Activated T-cell treated with anti-CD3 and anti-CD28 coated beads, Interleukin-2, amount 50 U/mL, for 72 hours (primary cell): ENCODE data around the gene COX20. TPM values are rescaled to one million over a fixed set of nuclear protein-coding genes. Genes with fewer than 3 reads are reported as not detected.
"Not testable (repeated sequence)": the region's sequence is repeated elsewhere in the genome, so short reads cannot be mapped to it uniquely, and the experiment has no call there.

Experiments used
- ATAC-seq, 2 donors: fragments of 150-1000 bp; cut with Tn5 transposase; replicated peaks in 1 of 2; 2 replicates each; pipeline ENCODE4 v1.10.0; 2021; ENCODE audit warnings: moderate library complexity in 2 of 2, mild to moderate bottlenecking in 1 of 2
- DNase-seq, 2 donors: peaks; one replicate each; pipeline ENCODE4 v3.0.0; 2021 to 2022; ENCODE audit warnings: mixed read lengths in 1 of 2
- H3K27ac Mint-ChIP-seq: one replicate; pipeline ENCODE4 v1.8.0; 2022; ENCODE audit warnings: mild to moderate bottlenecking, moderate library complexity, mixed read lengths
- H3K27me3 Mint-ChIP-seq: one replicate; pipeline ENCODE4 v1.8.0; 2022; ENCODE audit warnings: low read depth, mixed read lengths
- H3K36me3 Mint-ChIP-seq, 2 donors: one replicate each; pipeline ENCODE4 v1.8.0; 2022; ENCODE audit warnings: mixed read lengths in 2 of 2, mild to moderate bottlenecking in 1 of 2; ENCODE audit not compliant: insufficient read depth in 2 of 2
- H3K4me1 Mint-ChIP-seq: one replicate; pipeline ENCODE4 v1.8.0; 2022; ENCODE audit warnings: low read depth, mixed read lengths
- H3K4me3 Mint-ChIP-seq, 2 donors: one replicate each; pipeline ENCODE4 v1.8.0; 2022; ENCODE audit warnings: mild to moderate bottlenecking in 2 of 2, mixed read lengths in 2 of 2, moderate library complexity in 2 of 2
- H3K9me3 Mint-ChIP-seq, 2 donors: one replicate each; pipeline ENCODE4 v1.8.0; 2022; ENCODE audit warnings: mixed read lengths in 2 of 2
- total RNA-seq, 2 donors: library from RNA; stranded (reverse); gene quantifications; one replicate each; pipeline ENCODE4 v1.2.3, GENCODE V29; 2022

COX20 gene, protein sequence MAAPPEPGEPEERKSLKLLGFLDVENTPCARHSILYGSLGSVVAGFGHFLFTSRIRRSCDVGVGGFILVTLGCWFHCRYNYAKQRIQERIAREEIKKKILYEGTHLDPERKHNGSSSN
- total RNA-seq = 10 to 100 TPM in 1 of 2 donors, 1 to 10 TPM in 1; 9.8 to 12.1 TPM

DNA sequence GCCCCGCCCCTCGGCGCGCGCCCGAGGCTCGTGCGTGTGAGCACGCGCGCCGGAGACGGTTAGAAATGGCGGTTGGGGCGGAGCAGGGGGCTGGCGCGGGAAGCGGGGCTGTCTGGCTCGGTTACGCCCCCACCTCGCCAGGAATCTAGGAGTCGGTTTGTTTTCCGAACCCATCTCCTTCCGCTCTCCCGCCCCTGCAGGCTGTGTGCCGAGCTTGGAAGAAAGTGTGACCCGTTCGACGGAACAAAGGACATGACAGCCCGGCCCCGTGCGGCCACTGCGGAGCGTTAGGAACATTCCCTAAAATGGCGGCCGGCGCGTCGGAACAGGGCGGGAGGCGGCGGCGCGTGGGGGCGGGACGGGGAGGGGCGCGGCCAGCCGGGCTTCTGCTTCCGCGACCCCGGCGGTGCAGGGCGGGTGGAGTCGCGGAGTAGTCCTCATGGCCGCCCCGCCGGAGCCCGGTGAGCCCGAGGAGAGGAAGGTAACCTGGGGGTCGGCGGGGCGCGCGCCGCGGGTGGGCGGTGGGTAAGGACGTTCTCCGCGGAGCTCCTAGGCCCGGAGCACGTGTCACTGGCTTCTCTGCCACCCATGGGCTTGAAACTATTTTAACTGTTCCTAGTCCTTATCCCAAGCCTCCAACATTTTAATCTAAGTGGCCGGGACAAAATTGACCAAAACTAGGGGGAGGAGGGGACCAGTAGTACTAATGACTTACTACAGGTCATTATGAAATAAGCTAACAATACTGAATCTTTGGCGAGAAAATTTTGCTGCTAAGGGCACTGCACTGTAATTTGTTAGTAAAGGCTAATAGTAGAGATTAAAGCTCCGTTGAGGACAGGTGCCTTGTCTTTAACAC is at the start of gene COX20:
Gene COX20, plus strand, starts transcription at position 383 of the 859 bp plus-strand sequence. Its CDS starts 57 bp downstream, at position 440.
- Mint-ChIP-seq H3K9me3 (no peaks in the 10 kb centered on the region), H3K36me3 (peaks cover 15 to 23% of the 10 kb centered on the region in 2 donors), H3K27me3 (no peaks in the 10 kb centered on the region), H3K4me3 (peak within 1 kb of the TSS; percentile 92 to 96), H3K4me1 (peaks cover 68% of the 10 kb centered on the region), H3K27ac (peak within 1 kb of the TSS; percentile 98)
- ATAC-seq (peak; percentile 69 to 70), DNase-seq (peak; percentile 89 to 90)

DNA sequence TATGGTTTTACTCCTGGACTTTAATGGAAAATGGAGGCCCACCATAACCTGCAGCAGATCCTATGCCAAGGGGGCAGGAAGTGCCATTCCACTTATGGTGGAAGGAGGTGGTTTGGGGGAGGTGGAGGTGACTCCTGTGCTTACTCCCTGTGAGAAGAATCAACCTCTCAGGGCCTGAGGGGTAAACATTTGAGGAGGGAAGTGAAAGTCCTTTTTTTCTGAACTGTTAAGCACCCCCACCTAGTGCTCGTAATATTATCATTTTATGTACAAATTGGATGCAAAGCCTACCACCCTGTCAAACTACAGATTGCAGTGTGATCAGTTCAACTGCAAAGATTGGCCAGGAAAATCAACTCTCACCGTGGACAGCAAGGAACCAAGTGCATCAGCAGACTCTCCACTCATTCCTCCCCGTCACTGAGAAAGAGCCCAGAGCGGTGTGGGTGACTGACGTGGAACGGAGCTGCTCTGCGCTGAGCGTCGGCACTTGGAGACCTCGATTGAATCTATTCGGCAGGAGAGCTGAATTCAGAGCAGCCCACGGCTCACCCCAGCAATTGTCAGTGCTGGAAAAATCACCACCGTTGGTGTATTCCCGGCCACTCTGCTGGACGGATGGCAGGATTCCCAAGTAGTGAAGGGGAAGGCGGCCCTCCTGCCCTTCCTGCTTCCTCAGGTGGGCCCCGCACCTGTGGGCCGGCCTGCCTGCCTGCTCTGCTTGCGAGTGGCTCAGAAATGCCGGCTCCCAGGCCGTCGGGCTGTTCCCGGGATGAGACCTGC is 46.8 kb upstream of the COX20 start:
- no peak for DNase-seq
- Mint-ChIP-seq H3K27ac (no peak overlapping the region), H3K9me3 (no peaks in the 10 kb centered on the region), H3K27me3 (no peaks in the 10 kb centered on the region), H3K36me3 (no peaks in the 10 kb centered on the region), H3K4me3 (no peak overlapping the region), H3K4me1 (no peaks in the 10 kb centered on the region)
- no peak for ATAC-seq

DNA sequence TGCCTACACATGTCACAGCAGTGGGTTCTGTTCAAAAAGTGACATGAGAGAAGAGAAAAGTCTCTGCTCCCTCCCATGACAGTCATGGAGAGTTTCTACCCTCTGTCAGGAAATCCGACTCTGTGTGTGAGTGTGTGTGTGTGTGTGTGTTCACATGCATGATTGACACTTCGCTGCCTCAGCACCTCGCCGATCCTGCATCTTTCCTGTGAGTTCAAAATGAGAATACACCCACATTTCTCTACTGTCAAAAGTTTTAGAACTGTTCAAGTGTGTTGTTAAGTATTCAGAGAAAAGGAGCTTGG is 46.2 kb upstream of the COX20 start:
- Mint-ChIP-seq H3K36me3 (no peaks in the 10 kb centered on the region), H3K27me3 (no peaks in the 10 kb centered on the region), H3K4me3 (no peak overlapping the region), H3K27ac (no peak overlapping the region), H3K4me1 (no peaks in the 10 kb centered on the region), H3K9me3 (no peaks in the 10 kb centered on the region)
- ATAC-seq (no peak), DNase-seq (no peak)

DNA sequence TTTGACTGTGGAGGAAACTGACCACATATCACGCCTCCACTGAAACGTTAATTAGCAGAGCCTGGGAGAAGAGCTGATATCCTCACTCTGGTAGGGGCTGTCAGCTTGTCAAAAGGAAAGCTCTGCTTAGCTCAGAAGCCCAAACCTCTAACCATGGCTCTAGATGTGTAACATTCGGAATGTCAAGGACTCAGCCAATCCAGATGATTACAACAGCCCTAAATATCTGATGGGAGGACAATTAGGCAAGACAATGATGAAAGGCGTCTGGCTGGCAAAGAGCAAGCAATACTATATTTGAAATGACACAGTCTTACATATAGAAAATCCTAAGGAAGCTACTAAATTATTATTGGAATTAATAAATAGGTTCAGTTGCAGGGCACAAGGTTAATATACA is 45.7 kb upstream of the COX20 start:
- no peaks in the 10 kb centered on the region for H3K36me3 Mint-ChIP-seq
- no peaks in the 10 kb centered on the region for H3K4me1 Mint-ChIP-seq
- no peak overlapping the region for H3K4me3 Mint-ChIP-seq
- no peak overlapping the region for H3K27ac Mint-ChIP-seq
- DNase-seq (no peak), ATAC-seq (no peak)
- H3K9me3 Mint-ChIP-seq = no peaks in the 10 kb centered on the region
- H3K27me3 Mint-ChIP-seq = no peaks in the 10 kb centered on the region

DNA sequence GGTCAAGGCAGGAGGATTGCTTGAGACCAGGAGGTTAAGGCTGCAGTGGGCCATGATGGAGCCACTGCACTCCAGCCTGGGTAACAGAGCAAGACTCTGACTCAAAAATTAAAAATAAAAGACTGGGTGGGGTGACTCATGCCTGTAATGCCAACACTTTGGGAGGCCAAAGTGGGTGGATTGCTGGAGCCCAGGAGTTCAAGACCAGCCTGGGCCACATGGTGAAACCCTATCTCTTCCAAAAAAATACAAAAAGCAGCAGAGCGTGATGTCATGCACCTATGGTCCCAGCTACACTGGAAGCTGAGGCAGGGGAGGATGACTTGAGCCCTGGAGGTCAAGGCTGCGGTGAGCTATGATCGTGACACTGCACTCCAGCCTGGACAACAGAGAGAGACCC is 44.4 kb upstream of the COX20 start:
- DNase-seq (no peak), ATAC-seq (no peak)
- Mint-ChIP-seq H3K36me3 (no peaks in the 10 kb centered on the region), H3K4me3 (no peak overlapping the region), H3K4me1 (no peaks in the 10 kb centered on the region), H3K27ac (no peak overlapping the region), H3K27me3 (no peaks in the 10 kb centered on the region), H3K9me3 (no peaks in the 10 kb centered on the region)

DNA sequence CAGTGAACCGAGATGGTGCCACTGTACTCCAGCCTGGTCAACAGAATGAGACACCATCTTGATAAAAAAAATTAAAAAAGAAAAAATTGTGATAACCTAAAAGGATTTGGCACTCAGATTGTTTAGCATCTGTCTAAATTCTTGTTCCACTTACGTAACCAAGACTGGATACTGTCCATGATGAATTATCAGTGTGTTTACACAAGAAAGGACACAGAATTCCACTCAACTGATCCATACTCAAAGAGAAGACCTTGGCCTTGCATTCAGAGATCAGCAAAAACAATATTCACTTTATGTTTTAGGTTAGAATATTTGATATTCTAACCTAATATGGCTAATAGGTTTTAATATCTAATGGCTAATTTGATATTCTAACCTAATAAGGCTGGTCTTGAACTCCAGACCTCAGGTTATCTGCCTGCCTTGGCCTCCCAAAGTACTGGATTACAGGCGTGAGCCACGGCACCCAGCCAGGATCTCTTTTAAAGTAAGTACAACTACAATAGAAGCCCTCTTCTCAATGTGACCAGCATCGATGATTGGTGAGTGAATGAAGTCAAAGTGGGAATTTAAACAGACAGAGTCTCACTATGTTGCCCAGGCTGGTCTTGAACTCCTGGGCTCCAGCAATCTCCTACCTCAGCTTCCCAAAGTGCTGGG is 43.1 kb upstream of the COX20 start:
- Mint-ChIP-seq H3K9me3 (no peaks in the 10 kb centered on the region), H3K4me3 (no peak overlapping the region), H3K4me1 (no peaks in the 10 kb centered on the region)

DNA sequence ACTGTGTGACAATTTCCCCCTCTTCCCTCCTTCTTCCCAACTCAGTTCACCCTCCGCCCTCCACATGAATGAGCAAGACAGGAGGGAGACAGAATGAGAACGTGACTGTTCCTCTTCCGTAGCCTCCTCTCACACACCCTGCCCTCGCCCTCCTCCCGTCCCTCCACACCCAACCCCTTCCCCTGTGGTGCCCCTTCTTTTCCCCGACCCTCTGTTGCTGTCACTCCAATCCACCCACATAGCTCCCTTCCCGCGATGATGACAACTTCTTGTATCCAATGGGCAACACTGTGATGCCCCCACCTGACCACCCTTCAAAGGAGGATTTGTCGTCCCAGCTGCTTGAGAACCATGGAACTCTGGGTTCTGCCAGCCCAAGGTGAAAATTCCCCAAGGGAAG is 41.4 kb upstream of the COX20 start:
- Mint-ChIP-seq H3K9me3 (no peaks in the 10 kb centered on the region), H3K27me3 (no peaks in the 10 kb centered on the region), H3K27ac (no peak overlapping the region), H3K4me3 (no peak overlapping the region), H3K36me3 (no peaks in the 10 kb centered on the region), H3K4me1 (no peaks in the 10 kb centered on the region)
- DNase-seq (no peak), ATAC-seq (no peak)

More for the DNA sequence above, 43.1 kb upstream of the COX20 start:
- Mint-ChIP-seq H3K36me3 (no peaks in the 10 kb centered on the region), H3K27ac (no peak overlapping the region), H3K27me3 (no peaks in the 10 kb centered on the region)
- DNase-seq (no peak), ATAC-seq (no peak)

DNA sequence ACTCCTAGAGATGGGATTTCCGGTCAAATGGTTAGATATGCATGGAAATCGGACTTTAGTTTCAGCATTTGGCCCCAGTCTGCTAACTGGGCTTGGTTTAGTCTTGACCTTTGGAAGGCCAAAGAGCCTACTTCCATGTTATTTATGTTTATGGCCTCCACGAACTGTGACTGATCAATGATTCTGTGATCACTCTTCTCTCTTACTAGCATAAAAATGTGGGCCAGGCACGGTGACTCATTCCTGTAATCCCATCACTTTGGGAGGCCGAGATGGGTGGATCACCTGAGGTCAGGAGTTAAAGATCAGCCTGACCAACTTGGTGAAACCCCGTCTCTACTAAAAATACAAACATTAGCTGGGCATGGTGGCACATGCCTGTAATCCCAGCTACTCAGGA is 40.9 kb upstream of the COX20 start:
- not testable (repeated sequence) for ATAC-seq, H3K27me3 Mint-ChIP-seq, H3K4me3 Mint-ChIP-seq, H3K27ac Mint-ChIP-seq, H3K4me1 Mint-ChIP-seq, H3K9me3 Mint-ChIP-seq, H3K36me3 Mint-ChIP-seq, DNase-seq

DNA sequence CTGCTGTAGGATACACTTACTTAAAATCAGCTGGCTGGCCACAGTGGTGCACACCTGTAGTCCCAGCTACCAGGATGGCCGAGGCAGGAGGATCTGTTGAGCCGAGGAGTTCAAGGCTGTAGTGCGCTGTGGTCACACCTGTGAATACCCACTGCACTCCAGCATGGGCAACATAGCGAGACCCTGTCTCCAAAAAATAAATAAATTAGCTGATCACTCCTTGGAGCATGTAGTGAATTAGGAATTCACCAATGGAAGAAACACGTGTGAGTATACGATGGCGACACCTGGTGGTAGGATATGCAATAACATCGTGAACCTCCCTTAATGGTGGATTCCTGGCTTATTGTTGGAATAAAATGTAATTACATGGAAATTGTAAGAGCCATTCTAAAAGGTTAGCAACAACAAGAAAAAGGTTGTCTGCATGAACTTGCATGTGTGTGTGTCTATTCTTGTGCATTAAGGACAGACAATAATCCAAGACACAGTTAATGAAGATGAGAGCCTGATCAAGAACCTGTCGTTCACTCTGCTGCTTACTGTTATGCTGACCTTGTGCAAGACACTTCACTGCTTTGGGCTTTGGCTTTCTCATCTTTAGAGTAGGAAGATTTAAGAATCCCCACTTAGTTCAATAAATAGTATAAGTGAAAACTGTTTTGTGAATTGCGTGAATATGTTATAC is 38.6 kb upstream of the COX20 start:
- peaks cover 6% of the 10 kb centered on the region for H3K4me1 Mint-ChIP-seq
- DNase-seq = peak; percentile 49 to 52
- H3K27ac Mint-ChIP-seq = no peak overlapping the region
- no peaks in the 10 kb centered on the region for H3K9me3 Mint-ChIP-seq
- no peaks in the 10 kb centered on the region for H3K27me3 Mint-ChIP-seq
- H3K36me3 Mint-ChIP-seq = no peaks in the 10 kb centered on the region
- ATAC-seq = no peak
- H3K4me3 Mint-ChIP-seq = no peak overlapping the region

DNA sequence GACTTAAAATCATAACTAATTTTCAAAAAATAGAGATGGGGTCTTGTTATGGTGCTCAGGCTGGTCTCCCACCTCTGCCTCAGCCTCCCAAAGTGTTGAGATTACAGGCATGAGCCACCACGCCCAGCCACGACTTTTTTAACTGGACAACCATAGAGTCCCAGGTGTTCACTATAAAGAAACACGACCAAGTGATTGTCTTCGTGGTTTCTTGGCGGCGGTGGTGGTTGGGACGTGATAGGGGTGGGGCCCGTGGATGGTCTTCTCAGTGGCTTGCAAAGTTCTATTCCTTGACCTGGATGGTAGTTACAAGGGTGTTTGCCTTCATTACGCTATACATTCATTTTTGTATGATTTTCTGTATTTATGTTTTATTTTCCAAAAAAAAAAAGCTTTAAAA is 34.6 kb upstream of the COX20 start:
- peak in 1 of 2 donors; percentile 18 for ATAC-seq
- Mint-ChIP-seq H3K36me3 (no peaks in the 10 kb centered on the region), H3K27me3 (no peaks in the 10 kb centered on the region), H3K9me3 (no peaks in the 10 kb centered on the region), H3K4me1 (peaks cover 6% of the 10 kb centered on the region), H3K27ac (no peak overlapping the region), H3K4me3 (no peak overlapping the region)
- no peak for DNase-seq

DNA sequence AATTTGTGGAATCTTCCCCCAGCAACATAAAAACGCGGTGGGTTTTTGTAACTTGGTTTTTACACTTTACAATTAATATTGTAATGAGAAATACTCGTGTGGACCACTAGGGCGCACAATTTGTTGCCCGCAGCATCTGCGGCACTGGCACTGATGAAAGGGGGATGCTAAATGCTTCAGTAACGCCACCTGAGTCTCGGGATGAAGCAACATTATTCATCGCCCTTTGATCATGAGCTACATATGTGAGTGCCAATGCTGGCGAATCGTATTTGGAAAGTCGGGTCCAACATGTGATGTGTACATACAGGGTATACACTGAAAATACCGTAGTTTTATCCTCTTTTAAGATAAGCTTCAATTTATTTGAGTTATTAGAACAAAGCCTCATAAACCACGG is 34.2 kb upstream of the COX20 start:
- no peaks in the 10 kb centered on the region for H3K36me3 Mint-ChIP-seq
- H3K4me1 Mint-ChIP-seq = peaks cover 6% of the 10 kb centered on the region
- H3K27me3 Mint-ChIP-seq = no peaks in the 10 kb centered on the region
- no peak overlapping the region for H3K27ac Mint-ChIP-seq
- ATAC-seq = peak; percentile 94 to 95
- peak; percentile 49 to 60 for DNase-seq
- no peak overlapping the region for H3K4me3 Mint-ChIP-seq
- H3K9me3 Mint-ChIP-seq = no peaks in the 10 kb centered on the region

DNA sequence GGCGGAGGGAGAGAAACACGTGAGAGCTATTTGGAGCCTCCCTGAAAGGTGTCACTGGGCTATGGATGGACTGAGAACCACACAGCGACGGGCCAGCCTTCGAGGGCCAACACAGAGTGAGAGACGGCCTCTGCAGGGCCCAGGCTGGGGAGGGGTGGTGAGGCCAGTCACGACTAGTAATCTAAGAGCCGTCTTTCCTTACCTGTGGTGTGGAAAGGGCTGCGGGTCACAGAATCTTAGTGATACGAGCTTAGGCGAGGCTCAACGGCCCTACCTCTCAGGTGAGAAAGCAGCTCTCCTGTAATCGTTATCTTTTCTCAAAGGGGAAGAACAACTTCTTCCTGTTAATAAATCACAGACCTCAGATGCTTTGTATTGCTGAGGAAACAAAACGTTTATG is 33.4 kb upstream of the COX20 start:
- no peak for ATAC-seq
- H3K9me3 Mint-ChIP-seq = no peaks in the 10 kb centered on the region
- H3K4me1 Mint-ChIP-seq = peaks cover 6% of the 10 kb centered on the region
- H3K27me3 Mint-ChIP-seq = no peaks in the 10 kb centered on the region
- no peak overlapping the region for H3K27ac Mint-ChIP-seq
- DNase-seq = no peak
- H3K4me3 Mint-ChIP-seq = no peak overlapping the region
- no peaks in the 10 kb centered on the region for H3K36me3 Mint-ChIP-seq
